OCI-LY7 (cell line): ENCODE data around the gene GGT5.
"Not testable (repeated sequence)": the region's sequence is repeated elsewhere in the genome, so short reads cannot be mapped to it uniquely, and the experiment has no call there.

Experiments
- CTCF ChIP-seq: fragments of 200-600 bp; sonication (generic); conservative IDR thresholded peaks from 2 replicates; pipeline ENCODE4 v1.5.1; 2014; ENCODE audit warnings: mild to moderate bottlenecking, antibody characterized with exemption, low read length, moderate library complexity, mixed read lengths
- EZH2phosphoT487 ChIP-seq: fragments of 200-600 bp; sonication (generic); IDR thresholded peaks from 2 replicates; pipeline ENCODE4 v1.6.1; 2018; ENCODE audit warnings: low read depth, borderline replicate concordance, mild to moderate bottlenecking, mixed run types, antibody characterized with exemption, low read length, moderate library complexity, mixed read lengths

GRCh38 chr22:24259459-24259858, 14.6 kb upstream of the GGT5 start:
- peak; percentile 55; the same call in 1 of the 2 replicates for TF ChIP-seq CTCF
- not testable (repeated sequence) for TF ChIP-seq EZH2phosphoT487
